ENCODE measurements around the gene LRMDA. TPM values are rescaled to one million over a fixed set of nuclear protein-coding genes. Genes with fewer than 3 reads are reported as not detected.

The LRMDA gene
- total RNA-seq, 4 donors from 2014 or later: 0.88 to 14.1 (median 5.1) TPM; not detected in 1

DNA sequence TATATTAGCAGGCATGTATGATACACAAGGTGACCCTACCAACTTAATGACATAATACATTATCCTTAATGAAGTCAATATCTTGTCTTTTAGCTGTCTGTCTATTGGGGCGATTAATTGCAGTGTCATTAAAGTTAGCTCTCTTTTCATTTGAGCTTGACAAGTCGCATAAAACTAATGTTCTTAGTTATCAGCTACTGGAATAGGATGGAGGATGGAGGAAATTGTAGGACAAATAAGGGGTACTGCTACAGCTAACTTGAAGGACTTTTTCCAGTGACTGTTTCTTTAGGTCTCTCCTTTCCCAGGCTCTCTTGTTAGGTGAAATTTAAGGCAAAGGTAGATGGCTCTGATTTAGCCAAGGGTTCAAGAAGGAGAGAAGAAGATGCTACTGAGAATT, 506.4 kb downstream of the LRMDA start:
- TF ChIP-seq POLR2A (IDR thresholded peaks at IDR 0.05): no peak
- TF ChIP-seq, protein P1, sequence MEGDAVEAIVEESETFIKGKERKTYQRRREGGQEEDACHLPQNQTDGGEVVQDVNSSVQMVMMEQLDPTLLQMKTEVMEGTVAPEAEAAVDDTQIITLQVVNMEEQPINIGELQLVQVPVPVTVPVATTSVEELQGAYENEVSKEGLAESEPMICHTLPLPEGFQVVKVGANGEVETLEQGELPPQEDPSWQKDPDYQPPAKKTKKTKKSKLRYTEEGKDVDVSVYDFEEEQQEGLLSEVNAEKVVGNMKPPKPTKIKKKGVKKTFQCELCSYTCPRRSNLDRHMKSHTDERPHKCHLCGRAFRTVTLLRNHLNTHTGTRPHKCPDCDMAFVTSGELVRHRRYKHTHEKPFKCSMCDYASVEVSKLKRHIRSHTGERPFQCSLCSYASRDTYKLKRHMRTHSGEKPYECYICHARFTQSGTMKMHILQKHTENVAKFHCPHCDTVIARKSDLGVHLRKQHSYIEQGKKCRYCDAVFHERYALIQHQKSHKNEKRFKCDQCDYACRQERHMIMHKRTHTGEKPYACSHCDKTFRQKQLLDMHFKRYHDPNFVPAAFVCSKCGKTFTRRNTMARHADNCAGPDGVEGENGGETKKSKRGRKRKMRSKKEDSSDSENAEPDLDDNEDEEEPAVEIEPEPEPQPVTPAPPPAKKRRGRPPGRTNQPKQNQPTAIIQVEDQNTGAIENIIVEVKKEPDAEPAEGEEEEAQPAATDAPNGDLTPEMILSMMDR (IDR thresholded peaks at IDR 0.05): no peak

DNA sequence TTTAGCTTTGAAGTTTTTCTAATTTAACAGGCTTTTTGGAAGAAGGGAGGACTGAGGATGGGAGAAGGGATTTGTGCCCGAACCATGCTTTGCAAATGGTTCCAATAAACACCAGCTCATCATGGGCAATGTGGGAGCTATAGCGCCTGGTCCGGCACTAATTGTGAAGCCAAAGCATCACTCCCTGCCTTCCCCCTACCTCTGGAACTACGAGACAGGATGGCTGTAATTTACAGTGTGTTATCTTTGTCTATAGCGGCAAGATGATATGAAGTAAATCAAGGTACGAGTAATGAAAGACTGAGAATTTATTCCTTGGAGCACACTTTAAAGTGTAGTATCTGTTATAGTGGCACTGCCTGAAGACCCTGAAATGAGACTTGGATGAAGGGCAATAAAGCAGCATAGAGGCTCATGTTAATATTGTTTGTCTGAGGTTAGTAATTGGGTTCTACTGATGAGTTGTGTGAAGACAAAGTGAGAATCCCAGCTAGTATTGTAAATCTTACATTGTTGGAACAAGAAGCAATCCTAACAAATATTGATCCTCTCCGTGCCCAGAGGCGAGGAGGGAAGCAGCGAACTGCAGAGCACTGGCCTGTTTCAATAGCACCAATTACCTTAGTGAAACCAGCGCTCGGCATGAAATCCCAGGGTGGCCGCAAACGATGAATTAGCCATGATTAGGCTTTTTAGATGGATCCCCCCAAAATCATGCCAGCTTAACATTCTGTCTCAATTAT, 507.1 kb downstream of the LRMDA start:
- intact Hi-C loops (cut with DNase I): no loop called here
- Histone ChIP-seq H3K4me3 (no peak overlapping the region), H3K4me1 (no peaks in the 10 kb centered on the region), H3K36me3 (no peaks in the 10 kb centered on the region), H3K27me3 (no peaks in the 10 kb centered on the region), H3K9me3 (no peaks in the 10 kb centered on the region), H3K27ac (no peak overlapping the region)
- no peak for DNase-seq
- 92% methylated on average over 13 of the region's 13 CpGs for WGBS, 2 donors
- TF ChIP-seq POLR2A (IDR thresholded peaks at IDR 0.05): no peak
- TF ChIP-seq, protein P1 (IDR thresholded peaks at IDR 0.05): no peak

More for the DNA sequence above, 506.4 kb downstream of the LRMDA start:
- Histone ChIP-seq H3K27ac (no peak overlapping the region), H3K4me1 (no peaks in the 10 kb centered on the region), H3K9me3 (no peaks in the 10 kb centered on the region), H3K4me3 (no peak overlapping the region), H3K36me3 (no peaks in the 10 kb centered on the region), H3K27me3 (no peaks in the 10 kb centered on the region)
- intact Hi-C loops (cut with DNase I): no loop called here
- no peak for DNase-seq
- WGBS, 2 donors: 80 to 91% methylated on average over 2 of the region's 2 CpGs

DNA sequence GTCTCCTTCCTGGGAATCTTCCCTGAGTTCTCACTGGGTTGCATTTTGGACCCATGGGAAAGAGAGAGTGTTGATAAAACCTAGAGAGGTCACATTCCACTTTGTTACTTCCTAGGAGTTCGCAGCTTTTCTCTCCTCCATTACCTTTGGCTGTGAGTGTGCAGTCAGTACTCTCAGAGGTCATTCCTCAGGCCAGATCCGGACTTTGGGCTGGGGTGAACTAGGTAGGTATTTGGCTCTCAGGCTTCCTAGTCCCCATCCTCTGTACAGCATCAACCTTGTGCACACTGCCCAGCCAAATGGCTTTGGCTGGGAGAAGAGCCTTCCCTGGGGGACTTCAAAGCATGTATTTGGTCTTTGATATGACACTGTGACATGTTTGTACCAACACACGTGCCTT, 508.1 kb downstream of the LRMDA start:
- H3K4me3 ChIP-seq: no peak overlapping the region
- 45 to 77% methylated on average over 3 of the region's 3 CpGs for WGBS, 2 donors
- H3K9me3 ChIP-seq: no peaks in the 10 kb centered on the region
- H3K36me3 ChIP-seq: no peaks in the 10 kb centered on the region
- no peaks in the 10 kb centered on the region for H3K4me1 ChIP-seq
- no peaks in the 10 kb centered on the region for H3K27me3 ChIP-seq
- no peak for TF ChIP-seq POLR2A (IDR thresholded peaks at IDR 0.05)
- TF ChIP-seq, protein P1 (IDR thresholded peaks at IDR 0.05): no peak
- intact Hi-C loops (cut with DNase I): no loop called here
- H3K27ac ChIP-seq: no peak overlapping the region
- DNase-seq: no peak

DNA sequence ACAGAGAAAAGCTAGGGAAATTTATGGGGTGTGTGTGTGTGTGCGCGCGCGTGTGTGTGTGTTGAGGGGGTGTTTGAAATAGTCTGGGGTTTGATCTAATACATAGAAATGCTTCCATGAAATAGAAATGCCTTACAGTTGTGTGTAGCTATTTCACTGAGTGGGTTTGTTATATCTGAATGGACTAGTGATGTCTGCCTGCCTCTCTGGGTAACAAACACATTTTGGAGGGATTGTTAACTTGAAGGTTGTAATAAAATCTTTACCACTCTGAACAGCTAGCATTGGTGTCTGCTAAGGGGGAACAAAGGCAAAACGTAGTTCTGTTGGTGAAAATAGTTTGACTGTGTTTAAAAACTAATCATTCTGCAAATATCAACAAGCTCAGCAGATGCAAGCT, 509.3 kb downstream of the LRMDA start:
- intact Hi-C loops (cut with DNase I): no loop called here
- Histone ChIP-seq H3K36me3 (no peaks in the 10 kb centered on the region), H3K4me3 (no peak overlapping the region), H3K27me3 (no peaks in the 10 kb centered on the region), H3K9me3 (no peaks in the 10 kb centered on the region), H3K4me1 (no peaks in the 10 kb centered on the region), H3K27ac (no peak overlapping the region)
- WGBS, 2 donors: 93 to 96% methylated on average over 5 of the region's 5 CpGs
- no peak for DNase-seq
- TF ChIP-seq, protein P1 (IDR thresholded peaks at IDR 0.05): no peak
- TF ChIP-seq POLR2A (IDR thresholded peaks at IDR 0.05): no peak

DNA sequence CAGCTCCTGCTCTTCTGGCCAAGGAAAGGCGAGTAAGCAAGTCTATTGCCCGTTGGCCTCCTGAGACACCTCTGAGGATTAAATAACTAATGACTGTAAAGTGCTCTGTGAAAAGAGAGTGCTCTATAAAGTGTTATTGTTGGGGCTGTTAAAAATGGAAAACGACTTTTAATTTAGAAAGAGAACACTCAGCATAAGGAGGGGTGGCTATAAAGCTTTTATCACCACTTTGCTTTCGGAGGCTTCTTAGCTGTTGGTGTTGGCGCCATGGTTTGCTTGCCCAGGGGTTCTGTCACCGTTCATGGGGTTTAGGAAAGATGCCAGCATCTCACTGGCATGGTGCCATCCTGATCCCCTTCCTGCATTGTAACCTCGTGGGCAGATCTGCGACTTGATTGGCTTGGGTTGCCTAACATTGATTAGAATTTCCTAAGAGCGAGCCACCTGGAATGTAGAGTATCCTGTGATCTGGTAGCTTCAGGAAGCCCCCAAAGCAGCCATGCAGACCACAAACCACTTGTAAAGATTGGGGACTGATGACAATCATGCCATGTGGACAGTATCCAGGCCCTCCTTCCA, 509.9 kb downstream of the LRMDA start:
- DNase-seq: no peak
- TF ChIP-seq, protein P1 (IDR thresholded peaks at IDR 0.05): no peak
- no peak for TF ChIP-seq POLR2A (IDR thresholded peaks at IDR 0.05)
- WGBS, 2 donors: 73 to 75% methylated on average over 7 of the region's 9 CpGs
- no peaks in the 10 kb centered on the region for H3K27me3 ChIP-seq
- no peaks in the 10 kb centered on the region for H3K4me1 ChIP-seq
- intact Hi-C loops (cut with DNase I): no loop called here
- H3K9me3 ChIP-seq: no peaks in the 10 kb centered on the region
- no peaks in the 10 kb centered on the region for H3K36me3 ChIP-seq
- H3K4me3 ChIP-seq: no peak overlapping the region
- no peak overlapping the region for H3K27ac ChIP-seq
